ENCODE data around the gene CACNA1A. TPM values are rescaled to one million over a fixed set of nuclear protein-coding genes. Genes with fewer than 3 reads are reported as not detected.

The CACNA1A gene
- total RNA-seq, 1 donor from 2014 or later: 16.5 TPM

DNA sequence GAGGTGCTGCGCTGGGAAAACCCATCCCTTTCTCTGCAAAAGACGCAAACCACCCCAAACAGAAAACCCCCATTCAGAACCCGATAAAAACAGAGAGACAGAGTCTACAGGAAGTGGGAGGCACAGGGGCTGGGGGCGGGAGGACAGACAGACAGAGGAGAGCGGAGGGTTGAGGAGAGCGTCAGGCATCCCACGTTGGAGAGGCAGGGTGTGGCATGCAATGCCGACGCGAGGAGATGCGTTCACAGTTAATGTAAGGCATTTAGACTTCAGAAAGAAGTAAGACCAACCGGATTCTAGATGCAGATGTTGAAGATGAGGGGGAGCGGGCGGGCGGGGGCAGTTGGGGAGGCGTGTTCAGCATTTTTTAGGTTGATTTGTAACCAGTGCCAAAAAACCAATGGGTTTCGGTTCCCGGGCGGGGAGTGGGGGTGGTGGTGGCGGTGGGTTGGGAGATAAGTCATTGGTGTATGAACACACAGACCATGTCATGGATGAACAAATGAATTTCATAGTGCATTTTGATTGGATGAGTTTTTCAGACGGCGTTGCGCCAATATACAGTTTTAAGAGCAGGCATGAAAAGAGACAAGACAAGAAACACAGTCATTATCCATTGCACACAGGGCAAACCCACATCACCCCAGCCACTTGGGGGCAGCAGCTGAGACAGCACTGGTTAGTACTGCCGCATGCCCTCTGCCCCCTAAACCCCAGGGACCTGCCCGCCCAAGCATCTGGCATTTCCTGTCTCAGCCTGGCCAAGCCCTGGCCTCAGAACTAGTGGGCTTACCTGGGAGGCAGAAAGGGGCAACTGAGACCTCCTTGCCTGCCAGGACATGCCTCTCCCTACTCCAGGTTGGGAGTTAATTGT lies 264.8 kb downstream of the CACNA1A start:
- Mint-ChIP-seq H3K27ac (peak overlapping the region; percentile 72), H3K27me3 (ENCODE audit: insufficient read depth, low read depth) (peaks cover 15% of the 10 kb centered on the region), H3K4me3 (peak overlapping the region; percentile 27), H3K4me1 (peaks cover 6% of the 10 kb centered on the region), H3K9me3 (no peaks in the 10 kb centered on the region), H3K36me3 (no peaks in the 10 kb centered on the region)
- no peak overlapping the region for H2AFZ ChIP-seq (replicated peaks)
- H3K27ac ChIP-seq: no peak overlapping the region
- no peak overlapping the region for H3K4me2 ChIP-seq
- no peaks in the 10 kb centered on the region for H3K79me2 ChIP-seq (ENCODE audit: low read depth)
- H3K4me3 ChIP-seq: no peak overlapping the region
- H3K4me1 ChIP-seq: no peaks in the 10 kb centered on the region
- no peaks in the 10 kb centered on the region for H4K20me1 ChIP-seq (ENCODE audit: low read depth)
- no peaks in the 10 kb centered on the region for H3K9me3 ChIP-seq (ENCODE audit: low read depth)
- H3F3A ChIP-seq (ENCODE audit: low read depth): no peaks in the 10 kb centered on the region
- DNase-seq (ENCODE audit: low spot score): no peak
- H3K36me3 ChIP-seq: no peaks in the 10 kb centered on the region
- no peak overlapping the region for H3K9ac ChIP-seq
- TF ChIP-seq, protein P1, sequence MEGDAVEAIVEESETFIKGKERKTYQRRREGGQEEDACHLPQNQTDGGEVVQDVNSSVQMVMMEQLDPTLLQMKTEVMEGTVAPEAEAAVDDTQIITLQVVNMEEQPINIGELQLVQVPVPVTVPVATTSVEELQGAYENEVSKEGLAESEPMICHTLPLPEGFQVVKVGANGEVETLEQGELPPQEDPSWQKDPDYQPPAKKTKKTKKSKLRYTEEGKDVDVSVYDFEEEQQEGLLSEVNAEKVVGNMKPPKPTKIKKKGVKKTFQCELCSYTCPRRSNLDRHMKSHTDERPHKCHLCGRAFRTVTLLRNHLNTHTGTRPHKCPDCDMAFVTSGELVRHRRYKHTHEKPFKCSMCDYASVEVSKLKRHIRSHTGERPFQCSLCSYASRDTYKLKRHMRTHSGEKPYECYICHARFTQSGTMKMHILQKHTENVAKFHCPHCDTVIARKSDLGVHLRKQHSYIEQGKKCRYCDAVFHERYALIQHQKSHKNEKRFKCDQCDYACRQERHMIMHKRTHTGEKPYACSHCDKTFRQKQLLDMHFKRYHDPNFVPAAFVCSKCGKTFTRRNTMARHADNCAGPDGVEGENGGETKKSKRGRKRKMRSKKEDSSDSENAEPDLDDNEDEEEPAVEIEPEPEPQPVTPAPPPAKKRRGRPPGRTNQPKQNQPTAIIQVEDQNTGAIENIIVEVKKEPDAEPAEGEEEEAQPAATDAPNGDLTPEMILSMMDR (IDR thresholded peaks at IDR 0.05): no peak
- TF ChIP-seq EZH2 (IDR thresholded peaks at IDR 0.05): no peak
- TF ChIP-seq EZH2phosphoT487 (IDR thresholded peaks at IDR 0.05): no peak
- H3K27me3 ChIP-seq: no peaks in the 10 kb centered on the region

DNA sequence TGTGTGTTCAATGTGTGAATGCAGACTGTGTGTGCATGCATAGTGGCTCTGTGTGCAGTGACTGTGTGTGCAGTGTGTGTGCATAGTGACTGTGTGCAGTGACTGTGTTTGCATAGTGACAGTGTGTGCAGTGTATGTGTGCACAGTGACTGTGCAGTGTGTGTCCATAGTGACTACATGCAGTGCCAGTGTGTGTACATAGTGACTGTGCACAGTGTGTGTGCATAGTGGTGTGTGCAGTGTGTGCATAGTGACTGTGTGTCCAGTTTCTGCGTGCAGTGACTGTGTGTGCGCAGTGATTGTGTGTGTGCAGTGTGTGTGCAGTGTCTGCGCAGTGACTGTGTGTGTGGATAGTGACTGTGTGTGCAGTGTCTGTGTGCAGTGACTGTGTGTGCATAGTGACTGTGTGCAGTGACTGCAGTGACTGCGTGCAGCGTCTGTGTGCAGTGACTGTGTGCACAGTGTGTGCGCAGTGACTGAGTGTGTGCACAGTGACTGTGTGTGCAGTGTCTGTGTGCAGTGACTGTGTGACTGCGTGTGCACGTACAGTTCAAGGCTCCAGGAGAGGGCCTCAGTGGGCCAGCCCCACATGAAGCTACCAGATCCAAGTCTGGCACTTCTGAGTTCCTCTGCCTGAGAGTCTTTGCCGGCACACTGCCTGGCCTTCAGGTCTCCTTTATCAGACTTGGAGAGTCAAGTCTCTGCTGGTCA lies 265.8 kb downstream of the CACNA1A start:
- no peak overlapping the region for H3K4me2 ChIP-seq
- H3K4me1 ChIP-seq: no peaks in the 10 kb centered on the region
- DNase-seq (ENCODE audit: low spot score): no peak
- H4K20me1 ChIP-seq (ENCODE audit: low read depth): no peaks in the 10 kb centered on the region
- no peaks in the 10 kb centered on the region for H3K27me3 ChIP-seq
- no peak overlapping the region for H2AFZ ChIP-seq (replicated peaks)
- H3K9me3 ChIP-seq (ENCODE audit: low read depth): no peaks in the 10 kb centered on the region
- no peaks in the 10 kb centered on the region for H3K79me2 ChIP-seq (ENCODE audit: low read depth)
- Mint-ChIP-seq H3K27ac (peak overlapping the region; percentile 63), H3K36me3 (peaks cover 3% of the 10 kb centered on the region), H3K27me3 (ENCODE audit: insufficient read depth, low read depth) (peaks cover 15% of the 10 kb centered on the region), H3K4me3 (no peak overlapping the region), H3K4me1 (peaks cover 6% of the 10 kb centered on the region), H3K9me3 (peaks cover 8% of the 10 kb centered on the region)
- no peak for TF ChIP-seq EZH2phosphoT487 (IDR thresholded peaks at IDR 0.05)
- no peak for TF ChIP-seq EZH2 (IDR thresholded peaks at IDR 0.05)
- TF ChIP-seq, protein P1 (IDR thresholded peaks at IDR 0.05): no peak
- H3K27ac ChIP-seq: no peak overlapping the region
- H3K36me3 ChIP-seq: no peaks in the 10 kb centered on the region
- no peak overlapping the region for H3K4me3 ChIP-seq
- no peak overlapping the region for H3K9ac ChIP-seq
- H3F3A ChIP-seq (ENCODE audit: low read depth): no peaks in the 10 kb centered on the region

DNA sequence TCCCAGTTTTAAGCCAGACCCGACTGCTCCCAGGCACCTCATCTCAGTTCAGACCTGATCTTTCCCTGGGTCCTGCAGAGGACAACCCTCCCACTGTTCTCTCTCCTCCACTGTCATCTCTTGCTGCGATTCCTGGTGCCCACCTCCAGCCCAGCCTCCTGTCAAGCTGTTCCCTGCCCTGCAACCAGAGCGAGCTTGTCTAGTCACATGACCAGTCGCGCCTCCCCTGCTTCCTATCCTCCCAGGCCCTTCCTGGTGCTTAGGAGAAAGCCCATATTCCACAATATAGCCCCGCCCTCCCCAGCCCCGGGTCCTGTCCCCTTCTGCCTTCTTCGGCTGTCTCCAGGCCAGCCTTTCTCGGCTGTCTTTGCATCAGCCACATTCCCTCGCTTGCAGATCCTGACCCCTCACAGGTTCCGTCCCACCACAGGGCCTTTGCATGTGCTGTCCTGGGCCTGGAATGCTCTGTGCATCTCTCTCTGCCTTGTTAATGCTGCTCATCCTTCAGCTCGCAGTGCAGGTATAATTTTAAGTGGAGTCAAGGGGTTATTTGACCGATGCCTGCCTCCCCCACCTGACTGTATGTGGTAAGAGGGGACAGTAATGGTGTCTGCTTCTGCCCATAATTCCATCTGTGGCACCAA lies 267.3 kb downstream of the CACNA1A start:
- H3K4me3 Mint-ChIP-seq: no peak overlapping the region
- H3K27ac Mint-ChIP-seq: peak overlapping the region; percentile 50
- H3K9me3 Mint-ChIP-seq: peaks cover 18% of the 10 kb centered on the region

More for the DNA sequence above, 267.3 kb downstream of the CACNA1A start:
- Mint-ChIP-seq H3K36me3 (peaks cover 9% of the 10 kb centered on the region), H3K4me1 (peaks cover 9% of the 10 kb centered on the region), H3K27me3 (ENCODE audit: insufficient read depth, low read depth) (peaks cover 13% of the 10 kb centered on the region)
- H3K27ac ChIP-seq: no peak overlapping the region
- H3F3A ChIP-seq (ENCODE audit: low read depth): no peaks in the 10 kb centered on the region
- no peak overlapping the region for H2AFZ ChIP-seq (replicated peaks)
- no peaks in the 10 kb centered on the region for H3K79me2 ChIP-seq (ENCODE audit: low read depth)
- H3K9me3 ChIP-seq (ENCODE audit: low read depth): no peaks in the 10 kb centered on the region
- no peak overlapping the region for H3K9ac ChIP-seq
- no peaks in the 10 kb centered on the region for H3K36me3 ChIP-seq
- H3K4me2 ChIP-seq: no peak overlapping the region
- DNase-seq (ENCODE audit: low spot score): no peak
- H4K20me1 ChIP-seq (ENCODE audit: low read depth): no peaks in the 10 kb centered on the region
- H3K27me3 ChIP-seq: no peaks in the 10 kb centered on the region
- no peaks in the 10 kb centered on the region for H3K4me1 ChIP-seq
- H3K4me3 ChIP-seq: no peak overlapping the region
- TF ChIP-seq EZH2 (IDR thresholded peaks at IDR 0.05) (no peak), EZH2phosphoT487 (IDR thresholded peaks at IDR 0.05) (no peak)
- TF ChIP-seq, protein P1 (IDR thresholded peaks at IDR 0.05): no peak

Data from neural progenitor cell (in vitro differentiated cells).